ENCODE data around the gene PROK1.

DNA sequence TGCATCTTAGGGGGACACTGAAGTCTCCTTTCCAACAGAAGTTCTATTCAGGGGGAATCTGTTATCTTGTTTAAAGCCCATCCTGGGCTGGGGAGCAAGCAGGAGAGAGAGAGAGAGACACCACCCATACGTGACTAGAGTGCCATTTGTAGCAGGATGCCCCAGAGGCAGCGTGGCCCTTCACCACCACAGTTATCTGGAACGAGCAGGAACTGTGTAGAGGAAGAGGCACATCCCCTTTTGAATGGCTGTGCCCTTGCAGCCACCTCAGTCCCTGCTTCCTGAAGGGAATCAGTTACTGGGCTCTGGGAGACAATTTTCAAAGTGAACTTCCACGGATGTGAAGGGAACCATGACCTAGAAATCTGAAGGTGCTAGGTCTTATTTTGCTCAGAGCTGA is 24.1 kb upstream of the PROK1 start:
- TF ChIP-seq, protein P1, sequence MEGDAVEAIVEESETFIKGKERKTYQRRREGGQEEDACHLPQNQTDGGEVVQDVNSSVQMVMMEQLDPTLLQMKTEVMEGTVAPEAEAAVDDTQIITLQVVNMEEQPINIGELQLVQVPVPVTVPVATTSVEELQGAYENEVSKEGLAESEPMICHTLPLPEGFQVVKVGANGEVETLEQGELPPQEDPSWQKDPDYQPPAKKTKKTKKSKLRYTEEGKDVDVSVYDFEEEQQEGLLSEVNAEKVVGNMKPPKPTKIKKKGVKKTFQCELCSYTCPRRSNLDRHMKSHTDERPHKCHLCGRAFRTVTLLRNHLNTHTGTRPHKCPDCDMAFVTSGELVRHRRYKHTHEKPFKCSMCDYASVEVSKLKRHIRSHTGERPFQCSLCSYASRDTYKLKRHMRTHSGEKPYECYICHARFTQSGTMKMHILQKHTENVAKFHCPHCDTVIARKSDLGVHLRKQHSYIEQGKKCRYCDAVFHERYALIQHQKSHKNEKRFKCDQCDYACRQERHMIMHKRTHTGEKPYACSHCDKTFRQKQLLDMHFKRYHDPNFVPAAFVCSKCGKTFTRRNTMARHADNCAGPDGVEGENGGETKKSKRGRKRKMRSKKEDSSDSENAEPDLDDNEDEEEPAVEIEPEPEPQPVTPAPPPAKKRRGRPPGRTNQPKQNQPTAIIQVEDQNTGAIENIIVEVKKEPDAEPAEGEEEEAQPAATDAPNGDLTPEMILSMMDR (IDR thresholded peaks at IDR 0.05), result no peak
- TF ChIP-seq POLR2A (IDR thresholded peaks at IDR 0.05), result no peak
